Vagina (tissue), 2 donors: ENCODE results near the gene SCARF2.

Experiments
- POLR2A ChIP-seq, 2 donors: fragments of 450-650 bp; IDR thresholded peaks; one replicate each; pipeline ENCODE4 v1.6.1; 2017; ENCODE audit warnings: antibody characterized with exemption in 2 of 2, mild to moderate bottlenecking in 2 of 2, moderate library complexity in 2 of 2
- POLR2AphosphoS5 ChIP-seq, 2 donors: sonication (generic); formaldehyde crosslinking; IDR thresholded peaks; one replicate each; pipeline ENCODE4 v1.9.0; 2017; ENCODE audit warnings: antibody characterized with exemption in 2 of 2, mild to moderate bottlenecking in 2 of 2, low read depth in 1 of 2; ENCODE audit not compliant: insufficient read depth in 1 of 2
- TF ChIP-seq, protein P1 (sequence below), 3 experiments: fragments of 450-650 bp in 2 of 3; fragments of 200-600 bp in 1 of 3; sonication (generic) in 1 of 3; IDR thresholded peaks; one replicate each; pipeline ENCODE4 v1.5.1; 2017 to 2019; ENCODE audit warnings: antibody characterized with exemption in 3 of 3, mild to moderate bottlenecking in 2 of 3, moderate library complexity in 2 of 3

DNA sequence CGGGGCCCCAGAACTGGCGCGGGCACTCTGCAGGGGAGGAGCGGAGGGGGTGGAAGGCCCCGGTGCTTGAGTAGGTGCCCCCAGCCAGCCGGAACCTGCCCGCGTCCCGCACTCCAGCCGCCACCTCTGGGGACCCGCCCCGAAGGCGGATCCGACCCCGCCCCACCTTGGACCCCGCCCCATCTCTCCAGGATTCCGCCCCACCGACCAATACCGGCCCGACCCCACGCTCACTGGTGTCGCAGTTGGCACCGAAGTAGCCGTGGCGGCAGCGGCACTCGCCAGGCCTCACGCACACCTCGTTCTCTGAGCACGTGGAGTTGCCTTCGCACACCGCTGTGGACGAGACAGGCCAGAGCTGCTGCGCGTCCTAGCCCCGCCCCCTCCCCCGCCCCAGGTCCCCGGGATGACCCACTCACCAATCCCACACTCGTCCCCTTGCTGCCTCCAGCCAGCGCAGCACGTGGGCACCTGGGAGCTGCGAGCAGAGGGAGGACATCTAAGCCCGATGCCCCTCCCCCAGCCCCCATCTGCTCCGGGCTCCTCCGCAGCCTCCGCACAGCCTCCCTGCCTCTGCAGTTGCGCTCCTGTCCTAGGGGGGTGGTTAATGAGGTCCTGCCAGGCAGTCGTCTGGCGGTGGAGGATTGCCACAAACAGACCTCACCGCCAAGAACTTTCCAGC lies 6.0 kb downstream of the SCARF2 start:
- TF ChIP-seq POLR2AphosphoS5 (IDR thresholded peaks at IDR 0.05; ENCODE audit: insufficient read depth in 1 of 2, low read depth in 1 of 2), result no peak
- TF ChIP-seq, protein P1, sequence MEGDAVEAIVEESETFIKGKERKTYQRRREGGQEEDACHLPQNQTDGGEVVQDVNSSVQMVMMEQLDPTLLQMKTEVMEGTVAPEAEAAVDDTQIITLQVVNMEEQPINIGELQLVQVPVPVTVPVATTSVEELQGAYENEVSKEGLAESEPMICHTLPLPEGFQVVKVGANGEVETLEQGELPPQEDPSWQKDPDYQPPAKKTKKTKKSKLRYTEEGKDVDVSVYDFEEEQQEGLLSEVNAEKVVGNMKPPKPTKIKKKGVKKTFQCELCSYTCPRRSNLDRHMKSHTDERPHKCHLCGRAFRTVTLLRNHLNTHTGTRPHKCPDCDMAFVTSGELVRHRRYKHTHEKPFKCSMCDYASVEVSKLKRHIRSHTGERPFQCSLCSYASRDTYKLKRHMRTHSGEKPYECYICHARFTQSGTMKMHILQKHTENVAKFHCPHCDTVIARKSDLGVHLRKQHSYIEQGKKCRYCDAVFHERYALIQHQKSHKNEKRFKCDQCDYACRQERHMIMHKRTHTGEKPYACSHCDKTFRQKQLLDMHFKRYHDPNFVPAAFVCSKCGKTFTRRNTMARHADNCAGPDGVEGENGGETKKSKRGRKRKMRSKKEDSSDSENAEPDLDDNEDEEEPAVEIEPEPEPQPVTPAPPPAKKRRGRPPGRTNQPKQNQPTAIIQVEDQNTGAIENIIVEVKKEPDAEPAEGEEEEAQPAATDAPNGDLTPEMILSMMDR (IDR thresholded peaks at IDR 0.05), result no peak
- no peak for TF ChIP-seq POLR2A (IDR thresholded peaks at IDR 0.05)
